ENCODE data around the gene TARDBP.
"Not testable (repeated sequence)": the region's sequence is repeated elsewhere in the genome, so short reads cannot be mapped to it uniquely, and the experiment has no call there.

Gene TARDBP

GRCh38 chr1:11044086-11044848 lies 31.8 kb downstream of the TARDBP start:
- no peak for DNase-seq

DNA sequence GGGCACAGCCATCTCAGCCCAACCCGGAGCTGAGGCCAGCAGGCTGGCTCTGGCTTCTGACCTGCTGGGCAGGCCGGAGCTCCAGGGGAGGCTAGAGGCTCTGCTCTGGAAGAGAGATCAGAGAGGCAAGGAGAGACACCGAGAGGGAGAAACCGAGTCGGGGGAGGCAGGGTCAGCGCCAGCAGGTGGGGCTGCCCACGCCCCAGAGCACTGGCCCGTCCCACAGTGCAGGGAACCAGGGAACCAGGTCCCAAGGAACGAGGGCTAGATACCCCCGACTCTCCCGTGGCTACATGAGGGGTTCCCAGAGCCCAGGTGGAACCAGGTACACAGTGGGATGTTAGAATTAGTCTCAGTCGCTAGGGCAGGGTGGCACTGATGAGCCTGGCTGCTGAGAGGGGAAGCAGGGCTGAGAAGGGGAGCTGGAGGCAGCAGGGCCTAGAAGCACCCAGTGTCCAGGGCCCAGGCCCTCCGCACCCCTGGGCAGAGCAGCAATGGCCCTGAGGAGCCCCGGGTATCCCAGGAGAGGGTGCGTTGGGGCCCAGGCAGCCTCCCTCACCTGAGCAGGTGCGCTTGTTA lies 32.5 kb downstream of the TARDBP start:
- DNase-seq, result no peak

- no peak for DNase-seq
Observed at GRCh38 chr1:11045428-11046269, 33.2 kb downstream of the TARDBP start.

DNA sequence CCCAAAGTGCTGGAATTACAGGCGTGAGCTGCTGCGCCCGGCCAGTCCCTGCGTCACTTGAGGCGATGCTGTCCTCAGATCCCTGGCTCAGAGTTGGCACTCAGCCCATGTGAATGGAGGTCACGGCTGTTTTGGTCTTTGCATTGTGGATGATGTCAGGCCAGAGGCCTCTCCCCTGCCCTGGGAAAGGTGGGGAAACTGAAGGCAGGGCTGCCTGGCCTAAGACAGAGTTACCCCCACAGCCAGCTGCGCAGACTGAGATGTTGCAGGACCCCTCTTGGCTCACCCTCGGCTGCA lies 33.8 kb downstream of the TARDBP start:
- DNase-seq, result no peak

DNA sequence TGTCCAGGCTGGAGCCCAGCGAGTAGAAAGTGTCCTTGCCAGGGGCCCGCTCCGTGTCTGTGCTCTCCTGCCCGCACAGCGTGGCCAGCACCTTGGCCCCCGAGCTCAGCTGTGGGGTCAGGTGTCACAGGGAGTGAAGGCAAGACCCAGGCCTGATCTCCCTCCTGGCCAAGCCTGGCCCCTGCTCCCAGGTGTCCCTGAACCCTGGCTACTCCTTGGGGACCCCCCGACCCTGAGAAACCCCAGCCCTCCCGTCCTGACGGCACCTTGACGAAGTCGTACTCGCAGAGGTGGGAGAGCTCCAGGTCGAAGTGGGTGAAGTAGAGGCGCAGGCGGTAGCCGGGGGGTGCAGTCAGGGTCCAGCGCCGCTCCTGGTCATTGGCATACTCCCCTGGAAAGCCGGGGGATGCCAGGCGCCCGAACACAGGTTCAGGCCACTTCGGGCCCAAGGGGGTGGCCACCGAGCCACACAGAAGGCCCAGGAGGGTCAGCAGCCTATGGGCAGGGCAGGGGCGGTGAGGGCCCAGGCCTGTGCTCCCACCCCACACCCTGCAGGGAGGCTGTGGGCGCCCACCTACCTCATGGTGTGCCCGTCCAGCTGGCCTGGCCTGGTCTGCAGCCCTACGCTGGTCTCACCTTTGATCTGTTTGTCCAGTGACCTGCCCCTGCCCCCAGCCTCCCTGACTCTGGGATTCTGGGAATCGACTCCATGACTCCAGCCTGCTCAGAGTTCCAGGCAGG lies 34.3 kb downstream of the TARDBP start, which contains the start of gene MASP2:
MASP2 (minus strand) TSS at position 615 of the 741 bp plus-strand sequence; CDS start at position 583, 32 bp downstream.
- no peak for DNase-seq

GRCh38 chr1:11051121-11051520 lies 38.7 kb downstream of the TARDBP start:
- DNase-seq, result not testable (repeated sequence)

DNA sequence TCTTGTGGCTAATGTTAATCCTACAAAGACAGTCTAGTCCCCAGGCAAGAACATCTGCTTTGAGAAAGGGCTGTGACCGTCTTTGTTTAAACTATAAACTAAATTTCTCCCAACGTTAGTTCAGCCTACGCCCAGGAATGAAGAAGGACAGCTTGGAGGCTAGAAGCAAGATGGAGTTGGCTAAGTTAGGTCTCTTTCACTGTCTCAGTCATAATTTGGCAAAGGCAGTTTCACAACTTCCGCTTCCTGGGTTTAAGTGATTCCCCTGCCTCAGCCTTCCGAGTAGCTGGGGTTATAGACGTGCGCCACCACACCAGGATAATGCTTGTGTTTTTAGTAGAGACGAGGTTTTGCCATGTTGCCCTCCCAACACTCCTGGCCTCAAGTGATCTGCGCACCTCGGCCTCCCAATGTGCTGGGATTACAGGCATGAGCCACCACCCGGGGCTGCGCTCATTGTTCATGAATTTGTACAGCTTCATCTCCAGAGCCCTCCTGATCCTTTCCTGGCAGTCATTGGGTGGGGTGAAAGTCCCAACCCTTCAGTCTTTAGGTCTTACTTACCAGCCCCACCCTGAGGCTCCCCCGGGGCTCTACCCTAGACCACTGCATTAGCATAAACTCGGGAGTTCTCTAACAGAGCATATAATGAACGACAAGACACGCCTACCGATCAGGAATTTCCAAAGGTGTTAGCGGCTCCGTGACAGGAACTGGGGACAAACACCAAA lies 39.5 kb downstream of the TARDBP start:
- DNase-seq, result no peak

GRCh38 chr1:11052839-11053757 lies 40.6 kb downstream of the TARDBP start:
- no peak for DNase-seq

DNA sequence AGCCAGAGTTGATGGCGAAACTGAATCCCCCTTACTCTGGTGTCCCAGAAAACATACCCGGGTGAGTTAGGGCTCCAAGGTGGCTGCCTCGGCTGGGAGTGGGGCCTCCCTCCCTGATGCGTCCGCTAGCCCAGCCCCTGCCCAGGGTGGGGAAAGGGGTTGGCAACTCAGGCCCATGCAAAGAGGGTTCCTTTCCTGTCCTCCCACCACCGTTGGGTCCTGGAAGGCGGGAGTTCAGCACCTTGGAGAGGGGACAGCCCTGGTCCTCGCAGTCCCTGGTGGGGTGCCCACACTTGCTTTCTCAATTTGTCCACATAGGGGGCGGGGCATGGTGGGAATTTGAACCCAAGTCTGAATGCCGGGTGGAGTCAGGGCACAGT lies 41.3 kb downstream of the TARDBP start:
- DNase-seq, result no peak

DNA sequence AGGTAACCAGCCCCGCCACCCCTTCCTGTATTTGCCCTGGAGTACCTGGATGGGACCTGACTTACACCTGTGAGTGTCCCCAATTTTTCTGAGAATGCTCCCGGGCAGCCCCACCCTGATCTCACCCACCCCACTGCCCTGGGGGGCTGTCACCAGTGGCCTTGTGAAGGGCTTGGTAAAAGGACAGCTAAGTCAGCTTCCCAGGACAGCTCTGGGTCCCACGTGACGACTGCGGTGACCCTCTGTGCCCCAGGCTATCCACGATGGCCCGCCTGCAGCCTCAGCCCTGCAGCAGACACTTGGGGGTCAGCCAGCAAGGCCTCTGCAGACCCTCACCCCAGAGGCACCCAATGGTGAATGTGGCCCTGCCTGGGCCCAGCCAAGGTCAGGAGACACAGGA lies 41.7 kb downstream of the TARDBP start:
- DNase-seq, result no peak

DNA sequence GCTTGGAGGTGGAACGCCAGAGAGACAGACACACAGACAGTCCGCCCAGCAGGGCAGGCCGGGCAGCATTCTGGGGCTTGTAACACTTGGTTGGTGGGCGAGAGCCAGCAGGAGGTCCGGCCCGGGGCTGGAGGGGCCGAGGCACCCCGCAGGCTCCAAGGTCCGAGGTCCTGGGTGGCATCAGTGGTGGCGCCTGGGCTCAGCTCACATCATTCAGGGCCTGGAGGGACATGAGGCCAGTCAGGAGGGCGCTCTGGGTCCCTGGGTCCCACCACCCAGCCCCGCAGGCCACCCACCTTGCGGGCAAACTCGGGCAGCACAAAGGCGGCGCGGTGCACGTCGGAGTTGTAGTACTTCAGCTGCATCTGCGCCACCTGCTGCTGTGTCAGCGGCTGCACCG lies 42.2 kb downstream of the TARDBP start:
- DNase-seq, result no peak

GRCh38 chr1:11055676-11056075 lies 43.2 kb downstream of the TARDBP start:
- DNase-seq, result no peak

GRCh38 chr1:11056504-11056903 lies 44.0 kb downstream of the TARDBP start:
- DNase-seq, result no peak

DNA sequence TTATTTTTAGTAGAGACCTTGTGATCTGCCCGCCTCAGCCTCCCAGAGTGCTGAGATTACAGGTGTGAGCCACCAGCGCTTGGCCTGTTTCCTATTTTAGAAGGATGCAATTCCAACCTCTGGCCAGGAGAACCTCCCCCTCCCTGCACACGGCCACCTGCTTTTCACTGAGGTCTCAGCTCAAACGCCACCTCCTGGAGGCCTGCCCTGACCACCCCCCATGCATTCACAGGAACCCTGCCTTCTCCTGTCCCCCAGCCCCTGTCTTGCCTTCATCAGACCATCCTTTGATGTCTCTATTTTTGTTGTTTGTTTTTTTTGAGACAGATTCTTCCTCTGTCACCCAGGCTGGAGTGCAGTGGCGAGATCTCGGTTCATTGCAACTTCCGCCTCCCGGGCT lies 45.0 kb downstream of the TARDBP start:
- DNase-seq, result no peak

- no peak for DNase-seq
Observed at GRCh38 chr1:11058026-11058425, 45.6 kb downstream of the TARDBP start.

DNA sequence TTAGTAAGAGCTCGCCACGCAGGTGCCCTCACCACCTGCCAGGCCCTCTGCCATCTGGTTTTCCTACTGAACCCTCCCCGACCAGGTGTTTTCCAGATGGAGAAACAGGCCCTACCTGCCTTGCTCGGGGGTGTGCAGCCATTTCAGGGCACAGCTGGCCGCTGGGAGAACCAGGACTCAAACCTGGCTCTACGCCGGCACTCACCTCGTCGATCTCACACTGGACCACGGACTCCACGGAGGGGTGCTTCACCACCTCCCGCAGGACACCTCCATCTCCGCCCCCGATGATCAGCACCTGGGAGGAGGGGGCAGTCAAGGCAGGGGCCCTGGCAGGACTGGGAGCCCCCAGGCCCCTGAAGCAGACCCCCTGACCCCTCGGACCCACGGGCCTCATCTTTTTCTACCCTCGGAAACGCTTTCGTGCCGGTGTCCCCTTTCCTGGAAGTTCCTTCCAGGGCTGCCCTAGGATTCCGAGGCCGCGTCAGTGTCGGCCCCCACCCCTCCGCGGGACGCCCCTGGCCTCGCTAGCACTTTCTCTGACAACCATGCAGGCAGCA lies 46.2 kb downstream of the TARDBP start:
- DNase-seq, result no peak

GRCh38 chr1:11059155-11059967 lies 46.9 kb downstream of the TARDBP start:
- peak; percentile 23 for DNase-seq

DNA sequence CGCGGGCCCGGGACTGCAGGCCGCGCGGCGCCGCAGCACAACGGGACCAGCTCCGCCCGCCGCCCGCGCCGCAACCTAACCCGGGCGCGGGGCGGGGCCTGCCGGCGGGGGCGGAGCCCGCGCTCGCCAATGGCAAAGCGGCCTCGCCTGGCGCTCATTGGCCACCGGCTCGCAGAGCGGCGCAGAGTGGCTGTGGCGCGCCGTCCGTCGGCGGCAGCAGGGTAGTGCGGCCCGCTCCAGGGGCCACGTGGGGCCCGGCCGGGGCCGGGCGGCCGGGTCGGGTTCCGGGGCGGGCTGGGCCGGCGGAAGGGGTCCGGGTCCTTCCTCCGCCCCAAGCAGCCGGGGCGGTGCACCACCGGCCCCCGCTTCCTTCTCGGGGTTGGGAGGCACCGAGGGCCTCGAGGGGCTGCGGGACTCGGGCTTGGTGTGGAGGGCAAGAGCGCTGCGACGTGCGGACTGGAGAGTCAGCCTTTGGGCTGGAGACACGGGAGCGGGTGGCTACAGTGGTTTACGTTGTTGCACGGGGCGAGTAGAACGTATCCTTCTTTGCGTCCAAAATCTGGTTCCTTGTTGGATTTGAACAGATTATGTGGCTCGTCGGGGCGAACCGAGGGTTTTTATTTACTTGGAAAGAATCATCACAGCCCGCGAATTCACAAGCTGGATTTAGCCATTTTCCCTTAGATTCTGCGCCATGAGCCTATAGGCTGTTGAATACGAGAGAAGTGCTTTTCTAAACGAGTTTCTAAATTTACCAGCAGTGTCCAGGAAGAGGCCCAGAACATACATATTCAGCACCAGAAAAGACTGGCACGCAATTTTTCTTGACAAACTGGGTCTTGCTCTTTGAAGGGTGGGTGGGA lies 47.7 kb downstream of the TARDBP start, which contains the start of gene SRM:
SRM (minus strand) TSS at position 51 of the 863 bp plus-strand sequence. CDS start 75 bp downstream, outside the sequence.
- DNase-seq, result peak; percentile 82

All from effector CD8-positive, alpha-beta T cell (primary cell).